ENCODE results near the gene OTOF. TPM values are rescaled to one million over a fixed set of nuclear protein-coding genes. Genes with fewer than 3 reads are reported as not detected.

OTOF gene
- total RNA-seq, 1 experiment from 2014 or later = 0.10 TPM

GRCh38 chr2:26442301-26442700, 35.6 kb downstream of the OTOF start:
- no peak for ATAC-seq

More at GRCh38 chr2:26442301-26442700, 35.6 kb downstream of the OTOF start:
- no peaks in the 10 kb centered on the region for H3K36me3 ChIP-seq (ENCODE audit: control insufficient read depth in 1 of 2, insufficient read depth in 2 of 2, low read length in 2 of 2)
- POLR2A ChIA-PET = no interaction called here
- H3K79me2 ChIP-seq (ENCODE audit: insufficient read depth, low read length) = no peaks in the 10 kb centered on the region
- no peak overlapping the region for H3K4me2 ChIP-seq (ENCODE audit: low read length)
- H3K4me1 ChIP-seq (ENCODE audit: control insufficient read depth in 1 of 2, insufficient read depth in 2 of 2, low read length in 2 of 2) = no peaks in the 10 kb centered on the region
- no peaks in the 10 kb centered on the region for H4K20me1 ChIP-seq (ENCODE audit: insufficient read depth)
- no peak overlapping the region for H3K9ac ChIP-seq (ENCODE audit: low read length)
- no peaks in the 10 kb centered on the region; the same call in 1 of the 2 replicates for H3K27me3 ChIP-seq (ENCODE audit: insufficient read depth, low read length)
- BruUV-seq (replicated peaks) = no TSS peak
- intact Hi-C loops (cut with micrococcal nuclease) = no loop called here
- no peak for TF ChIP-seq CBX3 (IDR thresholded peaks at IDR 0.05; ENCODE audit: low read depth)
- no peak for TF ChIP-seq ELF1 (IDR thresholded peaks at IDR 0.05; ENCODE audit: borderline replicate concordance, low read depth)
- no peak for TF ChIP-seq CEBPB (IDR thresholded peaks at IDR 0.05; ENCODE audit: low read depth)
- no peak for TF ChIP-seq POLR2A (IDR thresholded peaks at IDR 0.05; ENCODE audit: borderline replicate concordance, extremely low read depth, insufficient read depth, insufficient read length)
- no peak for TF ChIP-seq YY1 (IDR thresholded peaks at IDR 0.05; ENCODE audit: extremely low read depth, insufficient replicate concordance, low read depth, low read length)
- TF ChIP-seq CTCF (IDR thresholded peaks at IDR 0.05 in 2 of 3, conservative IDR thresholded peaks at IDR 0.05 in 1 of 3; ENCODE audit: borderline replicate concordance in 1 of 3, insufficient read depth in 1 of 3, low read depth in 2 of 3, low read length in 2 of 3) = no peak
- TF ChIP-seq SRF (IDR thresholded peaks at IDR 0.05; ENCODE audit: low read depth) = no peak
- no peak for TF ChIP-seq ZFX (IDR thresholded peaks at IDR 0.05)
- TF ChIP-seq POLR2AphosphoS5 (IDR thresholded peaks at IDR 0.05; ENCODE audit: low read depth, low read length) = no peak
- no peak for TF ChIP-seq ATF3 (IDR thresholded peaks at IDR 0.05)
- no peak for TF ChIP-seq TCF7L2 (IDR thresholded peaks at IDR 0.05; ENCODE audit: borderline replicate concordance, extremely low read depth, insufficient read depth, insufficient read length)
- TF ChIP-seq EZH2phosphoT487 (IDR thresholded peaks at IDR 0.05; ENCODE audit: borderline replicate concordance) = no peak
- TF ChIP-seq MAX (IDR thresholded peaks at IDR 0.05) = no peak
- no peak for TF ChIP-seq FOSL1 (IDR thresholded peaks at IDR 0.05; ENCODE audit: low read depth)
- no peak for TF ChIP-seq RAD21 (IDR thresholded peaks at IDR 0.05; ENCODE audit: low read depth)
- no peak for TF ChIP-seq EZH2 (IDR thresholded peaks at IDR 0.05)
- TF ChIP-seq ZBTB33 (IDR thresholded peaks at IDR 0.05; ENCODE audit: extremely low read depth, insufficient replicate concordance, low read length) = no peak
- no peak for TF ChIP-seq JUND (IDR thresholded peaks at IDR 0.05)
- TF ChIP-seq SP1 (IDR thresholded peaks at IDR 0.05; ENCODE audit: low read depth) = no peak
- no peak overlapping the region for H2AFZ ChIP-seq (ENCODE audit: low read depth, low read length, poor library complexity, severe bottlenecking)
- CTCF ChIA-PET = no interaction called here
- no peak overlapping the region for H3K4me3 ChIP-seq (replicated peaks in 1 of 2; ENCODE audit: low read depth in 1 of 2, low read length in 2 of 2)
- DNase-seq (ENCODE audit: low read depth, low spot score) = no peak
- no peak overlapping the region for H3K27ac ChIP-seq (ENCODE audit: low read depth, low read length)
- H3K9me2 ChIP-seq (ENCODE audit: insufficient read depth) = no peaks in the 10 kb centered on the region
- H3K9me3 ChIP-seq (ENCODE audit: control insufficient read depth in 1 of 2, insufficient read depth in 1 of 2, low read depth in 1 of 2, low read length in 2 of 2) = no peaks in the 10 kb centered on the region
- RAD21 ChIA-PET (ENCODE audit: low non-redundant PET in 1 of 2, low total read pairs in 2 of 2, uncharacterized antibody in 2 of 2, unreplicated experiment in 2 of 2) = no interaction called here

Measured in HCT116 (cell line).